H9 (cell line): Measurements from ENCODE around the gene FGFR3. TPM values are rescaled to one million over a fixed set of nuclear protein-coding genes. Genes with fewer than 3 reads are reported as not detected.

Experiments
- DNase-seq: peaks from one replicate; pipeline ENCODE4 v3.0.0-alpha.2; 2017
- H2AFZ ChIP-seq: one replicate; pipeline ENCODE4 v1.6.1; 2013; ENCODE audit warnings: mild to moderate bottlenecking, low read length, control low read depth, moderate library complexity
- H2AK5ac ChIP-seq: 2 replicates; pipeline ENCODE4 v1.6.1; 2013; ENCODE audit warnings: low read length, control low read depth, mixed read lengths; ENCODE audit not compliant: insufficient read length
- H2BK120ac ChIP-seq: one replicate; pipeline ENCODE4 v1.6.1; 2013; ENCODE audit warnings: low read depth, mild to moderate bottlenecking, low read length, control low read depth, inconsistent platforms; ENCODE audit not compliant: poor library complexity, severe bottlenecking
- H2BK12ac ChIP-seq: 2 replicates; pipeline ENCODE4 v1.6.1; 2013; ENCODE audit warnings: low read length, control low read depth, mixed read lengths, low read depth; ENCODE audit not compliant: insufficient read length
- H2BK15ac ChIP-seq: 2 replicates; pipeline ENCODE4 v1.6.1; 2013; ENCODE audit warnings: low read depth, low read length, control low read depth
- H2BK20ac ChIP-seq: one replicate; pipeline ENCODE4 v1.6.1; 2013; ENCODE audit warnings: low read depth, mild to moderate bottlenecking, low read length, control low read depth, inconsistent platforms; ENCODE audit not compliant: poor library complexity, severe bottlenecking
- H2BK5ac ChIP-seq: 2 replicates; pipeline ENCODE4 v1.6.1; 2013; ENCODE audit warnings: low read length, control low read depth, mixed read lengths; ENCODE audit not compliant: insufficient read length
- H3K14ac ChIP-seq: 2 replicates; pipeline ENCODE4 v1.6.1; 2013; ENCODE audit warnings: low read length, control low read depth; ENCODE audit not compliant: insufficient read depth
- H3K18ac ChIP-seq: 2 replicates; pipeline ENCODE4 v1.6.1; 2013; ENCODE audit warnings: low read depth, mild to moderate bottlenecking, mixed read lengths, low read length, control low read depth; ENCODE audit not compliant: insufficient read length
- H3K23ac ChIP-seq: 2 replicates; pipeline ENCODE4 v1.6.1; 2013; ENCODE audit warnings: low read length, control low read depth, mixed read lengths, low read depth; ENCODE audit not compliant: insufficient read length
- H3K23me2 ChIP-seq: 2 replicates; pipeline ENCODE4 v1.6.1; 2013; ENCODE audit warnings: low read depth, mild to moderate bottlenecking, mixed read lengths, low read length, control low read depth; ENCODE audit not compliant: insufficient read length, poor library complexity, severe bottlenecking
- H3K27ac ChIP-seq: 2 replicates; pipeline ENCODE4 v1.5.1; 2013; ENCODE audit warnings: low read length, control low read depth, mixed read lengths, low read depth; ENCODE audit not compliant: insufficient read length
- H3K27me3 ChIP-seq: 2 replicates; pipeline ENCODE4 v1.6.1; 2013; ENCODE audit warnings: low read length, control low read depth, inconsistent platforms; ENCODE audit not compliant: insufficient read depth
- H3K4ac ChIP-seq: 2 replicates; pipeline ENCODE4 v1.6.1; 2013; ENCODE audit warnings: low read depth, mild to moderate bottlenecking, control low read depth, inconsistent platforms, low read length, moderate library complexity
- H3K4me1 ChIP-seq: 2 replicates; pipeline ENCODE4 v1.6.1; 2013; ENCODE audit warnings: low read length, control low read depth, inconsistent platforms; ENCODE audit not compliant: insufficient read depth
- H3K4me2 ChIP-seq: 2 replicates; pipeline ENCODE4 v1.6.1; 2013; ENCODE audit warnings: low read length, control low read depth, mixed read lengths; ENCODE audit not compliant: insufficient read length, insufficient read depth
- H3K56ac ChIP-seq: 2 replicates; pipeline ENCODE4 v1.6.1; 2013; ENCODE audit warnings: low read depth, mild to moderate bottlenecking, mixed read lengths, low read length, control low read depth; ENCODE audit not compliant: insufficient read length
- H3K79me1 ChIP-seq: 2 replicates; pipeline ENCODE4 v1.6.1; 2013; ENCODE audit warnings: low read depth, mild to moderate bottlenecking, moderate library complexity, low read length, control low read depth, inconsistent platforms; ENCODE audit not compliant: insufficient read depth, poor library complexity, severe bottlenecking
- H3K79me2 ChIP-seq: 2 replicates; pipeline ENCODE4 v1.6.1; 2013; ENCODE audit warnings: low read length, control low read depth, inconsistent platforms; ENCODE audit not compliant: insufficient read depth
- H3K9ac ChIP-seq: 2 replicates; pipeline ENCODE4 v1.6.1; 2013; ENCODE audit warnings: low read length, control low read depth, mixed read lengths; ENCODE audit not compliant: insufficient read length; ENCODE audit errors: extremely low read depth
- H3K9me3 ChIP-seq: one replicate; pipeline ENCODE4 v1.6.1; 2013; ENCODE audit warnings: low read depth, low read length, inconsistent platforms; ENCODE audit not compliant: control insufficient read depth
- H3T11ph ChIP-seq: one replicate; pipeline ENCODE4 v1.6.1; 2013; ENCODE audit warnings: mild to moderate bottlenecking, low read length, control low read depth, inconsistent platforms
- H4K20me1 ChIP-seq: one replicate; pipeline ENCODE4 v1.6.1; 2013; ENCODE audit not compliant: control insufficient read depth, insufficient read length, insufficient read depth
- H4K5ac ChIP-seq: 2 replicates; pipeline ENCODE4 v1.6.1; 2013; ENCODE audit warnings: low read depth, mild to moderate bottlenecking, mixed read lengths, low read length, control low read depth; ENCODE audit not compliant: insufficient read length
- H4K8ac ChIP-seq: replicated peaks from 2 replicates; pipeline ENCODE4 v1.6.1; 2013; ENCODE audit warnings: low read length, control low read depth, mixed read lengths, low read depth; ENCODE audit not compliant: insufficient read length
- H4K91ac ChIP-seq: 2 replicates; pipeline ENCODE4 v1.6.1; 2013; ENCODE audit warnings: low read depth, mild to moderate bottlenecking, moderate library complexity, mixed read lengths, low read length, control low read depth; ENCODE audit not compliant: insufficient read length
- H3K27ac Mint-ChIP-seq, 3 experiments: 2 replicates in 2 of 3; 3 replicates in 1 of 3; pipeline ENCODE4 v1.8.0; 2020 to 2021; ENCODE audit warnings: mixed read lengths in 3 of 3, mild to moderate bottlenecking in 1 of 3, moderate library complexity in 1 of 3
- H3K27me3 Mint-ChIP-seq: 2 replicates; pipeline ENCODE4 v1.8.0; 2021; ENCODE audit warnings: low read depth, mild to moderate bottlenecking, moderate library complexity, mixed read lengths
- H3K36me3 Mint-ChIP-seq, 3 experiments: 2 replicates in 2 of 3; 3 replicates in 1 of 3; pipeline ENCODE4 v1.8.0; 2020 to 2021; ENCODE audit warnings: low read depth in 3 of 3, mixed read lengths in 3 of 3; ENCODE audit not compliant: insufficient read depth in 1 of 3
- H3K4me1 Mint-ChIP-seq, 2 experiments: 2 replicates each; pipeline ENCODE4 v1.8.0; 2020; ENCODE audit warnings: mixed read lengths in 2 of 2
- H3K4me3 Mint-ChIP-seq, 2 experiments: 2 replicates in 1 of 2; 3 replicates in 1 of 2; pipeline ENCODE4 v1.8.0; 2020 to 2021; ENCODE audit warnings: mild to moderate bottlenecking in 2 of 2, mixed read lengths in 2 of 2, moderate library complexity in 1 of 2
- H3K9me3 Mint-ChIP-seq, 2 experiments: 2 replicates in 1 of 2; 3 replicates in 1 of 2; pipeline ENCODE4 v1.8.0; 2020; ENCODE audit warnings: mild to moderate bottlenecking in 2 of 2, mixed read lengths in 2 of 2, moderate library complexity in 1 of 2
- CTCF ChIP-seq: fragments of 200-600 bp; sonication (generic); conservative IDR thresholded peaks from 3 replicates; pipeline ENCODE4 v1.8.0; 2021; ENCODE audit warnings: antibody characterized with exemption, mild to moderate bottlenecking
- WGBS: extraction: QIAGEN DNeasy Blood & Tissue Kit; methylation state at CpG from one replicate; pipeline ENCODE4 v1.1.7; 2013; ENCODE audit warnings: missing lambda C conversion rate, low lambda C conversion rate, mixed read lengths; ENCODE audit not compliant: insufficient read length; ENCODE audit errors: extremely low coverage; 5-methylcytosine and 5-hydroxymethylcytosine counted together
- total RNA-seq: library from RNA; stranded (reverse); gene quantifications from 2 replicates; pipeline ENCODE4 v1.2.1, GENCODE V29; 2021

The FGFR3 gene
- total RNA-seq, 1 experiment from 2014 or later, result 75.7 TPM

GRCh38 chr4:1770245-1770644 lies 22.8 kb upstream of the FGFR3 start:
- no peak overlapping the region for H2BK5ac ChIP-seq
- no peaks in the 10 kb centered on the region for H3K9me3 ChIP-seq
- H3K56ac ChIP-seq, result no peak overlapping the region
- H3K4ac ChIP-seq, result no peak overlapping the region
- no peak overlapping the region for H2BK120ac ChIP-seq
- H3K27ac ChIP-seq, result no peak overlapping the region
- no peak overlapping the region for H3K9ac ChIP-seq
- no CpG with 5 or more reads among the region's 33 CpGs for WGBS
- no peak overlapping the region for H2AK5ac ChIP-seq
- H3K18ac ChIP-seq, result no peak overlapping the region
- H3K27me3 ChIP-seq, result no peaks in the 10 kb centered on the region
- no peak overlapping the region for H2AFZ ChIP-seq
- H4K5ac ChIP-seq, result no peak overlapping the region
- no peaks in the 10 kb centered on the region for H3K79me1 ChIP-seq
- no peak for DNase-seq
- H3K23ac ChIP-seq, result no peak overlapping the region
- H3T11ph ChIP-seq, result no peak overlapping the region
- no peaks in the 10 kb centered on the region for H4K20me1 ChIP-seq
- no peak for TF ChIP-seq CTCF
- H4K8ac ChIP-seq, result no peak overlapping the region
- H3K4me2 ChIP-seq, result no peak overlapping the region
- H3K27ac Mint-ChIP-seq, result no peak overlapping the region
- no peak overlapping the region for H3K14ac ChIP-seq
- no peaks in the 10 kb centered on the region for H3K79me2 ChIP-seq
- peaks cover 15 to 30% of the 10 kb centered on the region in 2 experiments for H3K4me1 Mint-ChIP-seq
- H3K4me3 Mint-ChIP-seq, result no peak overlapping the region
- no peaks in the 10 kb centered on the region for H3K9me3 Mint-ChIP-seq
- no peaks in the 10 kb centered on the region for H3K36me3 Mint-ChIP-seq
- H2BK20ac ChIP-seq, result no peak overlapping the region
- no peaks in the 10 kb centered on the region; the same call in 1 of the 2 replicates for H3K4me1 ChIP-seq
- no peak overlapping the region for H2BK12ac ChIP-seq
- H3K23me2 ChIP-seq, result peaks cover 3% of the 10 kb centered on the region
- no peak overlapping the region for H2BK15ac ChIP-seq
- no peak overlapping the region for H4K91ac ChIP-seq
- peaks cover 11% of the 10 kb centered on the region for H3K27me3 Mint-ChIP-seq
